Keratinocyte (primary cell): Measurements from ENCODE around the gene FOXK2. TPM values are rescaled to one million over a fixed set of nuclear protein-coding genes. Genes with fewer than 3 reads are reported as not detected.

Experiments
- DNase-seq: peaks from one replicate; pipeline ENCODE4 v3.0.0-alpha.2; 2011; ENCODE audit warnings: low read depth, missing footprints, low spot score
- FAIRE-seq: peaks from 2 replicates; lab custom pipeline; 2011; peaks lifted over from hg19 to GRCh38; lab: Jason Lieb, UNC
- H2AFZ ChIP-seq: 2 replicates; pipeline ENCODE4 v1.6.0; 2012; ENCODE audit warnings: low read length, control low read depth, inconsistent platforms; ENCODE audit not compliant: control insufficient read depth
- H3K27ac ChIP-seq: 2 replicates; pipeline ENCODE4 v1.5.1; 2011; ENCODE audit warnings: low read length; ENCODE audit not compliant: control insufficient read depth, insufficient read depth
- H3K27me3 ChIP-seq: 3 replicates; pipeline ENCODE4 v1.6.0; 2011; ENCODE audit warnings: low read length; ENCODE audit not compliant: control insufficient read depth, insufficient read depth; ENCODE audit errors: extremely low read depth
- H3K36me3 ChIP-seq, 2 experiments: 2 replicates in 1 of 2; 3 replicates in 1 of 2; pipeline ENCODE4 v1.5.1; 2011; ENCODE audit warnings: low read length in 2 of 2, mild to moderate bottlenecking in 1 of 2; ENCODE audit not compliant: control insufficient read depth in 2 of 2, insufficient read depth in 2 of 2; ENCODE audit errors: extremely low read depth in 1 of 2
- H3K4me1 ChIP-seq: 3 replicates; pipeline ENCODE4 v1.5.1; 2011; ENCODE audit warnings: low read length; ENCODE audit not compliant: control insufficient read depth, insufficient read depth; ENCODE audit errors: extremely low read depth
- H3K4me2 ChIP-seq: 3 replicates; pipeline ENCODE4 v1.6.0; 2011; ENCODE audit warnings: low read depth, low read length; ENCODE audit not compliant: control insufficient read depth, insufficient read depth; ENCODE audit errors: extremely low read depth
- H3K4me3 ChIP-seq, 3 experiments: fragments of 200-600 bp in 1 of 3; sonication (generic) in 1 of 3; 2 replicates in 2 of 3; 3 replicates in 1 of 3; pipeline ENCODE4 v1.5.1; 2011 to 2016; ENCODE audit warnings: low read length in 3 of 3, mild to moderate bottlenecking in 3 of 3, control low read depth in 2 of 3, inconsistent platforms in 1 of 3, low read depth in 1 of 3, mixed read lengths in 1 of 3, mixed run types in 1 of 3, moderate library complexity in 1 of 3; ENCODE audit not compliant: control insufficient read depth in 2 of 3, insufficient read depth in 2 of 3; ENCODE audit errors: extremely low read depth in 1 of 3
- H3K79me2 ChIP-seq: 2 replicates; pipeline ENCODE4 v1.6.0; 2012; ENCODE audit warnings: low read length; ENCODE audit not compliant: control insufficient read depth, insufficient read depth
- H3K9ac ChIP-seq: 3 replicates; pipeline ENCODE4 v1.6.0; 2011; ENCODE audit warnings: low read length; ENCODE audit not compliant: control insufficient read depth, insufficient read depth; ENCODE audit errors: extremely low read depth
- H3K9me1 ChIP-seq: 3 replicates; pipeline ENCODE4 v1.6.0; 2011; ENCODE audit warnings: low read length; ENCODE audit not compliant: control insufficient read depth, insufficient read depth; ENCODE audit errors: extremely low read depth
- H3K9me3 ChIP-seq: 2 replicates; pipeline ENCODE4 v1.5.1; 2012; ENCODE audit warnings: low read depth, low read length; ENCODE audit not compliant: control insufficient read depth
- H4K20me1 ChIP-seq: 3 replicates; pipeline ENCODE4 v1.6.0; 2011; ENCODE audit warnings: low read length; ENCODE audit not compliant: control insufficient read depth, insufficient read depth; ENCODE audit errors: extremely low read depth
- CTCF ChIP-seq, 3 experiments: IDR thresholded peaks in 1 of 3; conservative IDR thresholded peaks in 1 of 3; optimal IDR thresholded peaks in 1 of 3; 2 replicates in 2 of 3; 3 replicates in 1 of 3; pipeline versions ENCODE3 to v1.5.1; 2011; ENCODE audit warnings: low read length in 3 of 3, mild to moderate bottlenecking in 3 of 3, moderate library complexity in 2 of 3, control low read depth in 1 of 3, inconsistent platforms in 1 of 3; ENCODE audit not compliant: insufficient read depth in 2 of 3; ENCODE audit errors: extremely low read depth in 1 of 3
- EZH2 ChIP-seq: IDR thresholded peaks from one replicate; pipeline ENCODE4 v1.6.1; 2012; ENCODE audit warnings: inconsistent platforms, mild to moderate bottlenecking, low read length, moderate library complexity
- dilution Hi-C: fragments of 300-500 bp; cut with MboI; formaldehyde crosslinking; loops from one replicate; pipeline ENCODE4 v1.7.0; 2020; ENCODE audit warnings: low sequenced_read_pairs; ENCODE audit not compliant: extremely low pct_ligation_motif_present
- polyA plus RNA-seq, 5 experiments: library from polyadenylated mRNA; depleted of rRNA in 3 of 5; stranded (reverse) in 3 of 5; stranded (forward) in 1 of 5; unstranded in 1 of 5; fragments of >200 nt; gene quantifications; 1 replicate in 1 of 5; 2 replicates in 3 of 5; 3 replicates in 1 of 5; pipeline versions ENCODE4 v1.2.1 to v1.2.3, GENCODE V29; 2011 to 2012; ENCODE audit warnings: missing spikeins in 2 of 5, low read depth in 1 of 5, low replicate concordance in 1 of 5

FOXK2 gene
- polyA plus RNA-seq, 1 donor (not counting 4 experiments of a cell fraction or from before 2014, with no cell fraction given): 43.9 TPM

GRCh38 chr17:82609655-82610054 lies 90.1 kb downstream of the FOXK2 start:
- dilution Hi-C loops: no loop called here
- Histone ChIP-seq H3K79me2 (no peaks in the 10 kb centered on the region), H3K4me1 (peaks cover 24% of the 10 kb centered on the region), H3K27ac (no peak overlapping the region), H4K20me1 (peaks cover 8% of the 10 kb centered on the region), H3K36me3 (peaks cover under 1 to 2% of the 10 kb centered on the region in 2 experiments), H3K9me3 (no peaks in the 10 kb centered on the region), H3K27me3 (no peaks in the 10 kb centered on the region), H3K9ac (no peak overlapping the region), H3K9me1 (no peaks in the 10 kb centered on the region), H3K4me3 (no peak overlapping the region), H2AFZ (no peak overlapping the region), H3K4me2 (no peak overlapping the region)
- no peak for FAIRE-seq
- DNase-seq: no peak
- TF ChIP-seq CTCF (optimal IDR thresholded peaks at IDR 0.05 in 1 of 3, IDR thresholded peaks at IDR 0.05 in 1 of 3, conservative IDR thresholded peaks at IDR 0.05 in 1 of 3; ENCODE audit: extremely low read depth in 1 of 3, insufficient read depth in 2 of 3, low read length in 3 of 3) (no peak), EZH2 (no peak)

- TF ChIP-seq CTCF (optimal IDR thresholded peaks at IDR 0.05 in 1 of 3, IDR thresholded peaks at IDR 0.05 in 1 of 3, conservative IDR thresholded peaks at IDR 0.05 in 1 of 3; ENCODE audit: extremely low read depth in 1 of 3, insufficient read depth in 2 of 3, low read length in 3 of 3) (no peak), EZH2 (no peak)
- Histone ChIP-seq H3K79me2 (no peaks in the 10 kb centered on the region), H3K27ac (no peak overlapping the region), H3K9me1 (no peaks in the 10 kb centered on the region), H3K27me3 (no peaks in the 10 kb centered on the region), H3K4me3 (no peak overlapping the region), H3K9ac (no peak overlapping the region), H3K9me3 (no peaks in the 10 kb centered on the region), H3K36me3 (peaks cover 2 to 13% of the 10 kb centered on the region in 2 experiments), H4K20me1 (peaks cover 3% of the 10 kb centered on the region), H3K4me1 (peaks cover 14% of the 10 kb centered on the region), H3K4me2 (no peak overlapping the region), H2AFZ (no peak overlapping the region)
- dilution Hi-C loops: no loop called here
- DNase-seq (no peak), FAIRE-seq (no peak)
These were observed 91.9 kb downstream of the FOXK2 start for GRCh38 chr17:82611140-82612058.
